Astrocyte of the spinal cord (primary cell): Measurements from ENCODE around the gene TMEFF2.

Experiments
- DNase-seq: peaks from one replicate; pipeline ENCODE4 v3.0.0; 2011; ENCODE audit warnings: low read depth, low spot score
- H3K4me3 ChIP-seq: 2 replicates; pipeline ENCODE4 v1.5.1; 2011; ENCODE audit warnings: low read depth, mild to moderate bottlenecking, low read length, moderate library complexity
- CTCF ChIP-seq: IDR thresholded peaks from 2 replicates; pipeline ENCODE4 v1.5.1; 2012; ENCODE audit warnings: low read depth, mild to moderate bottlenecking, low read length, inconsistent platforms
- in situ Hi-C: cut with HindIII; loops from 2 replicates; pipeline ENCODE4 v1.10.0; 2017; ENCODE audit warnings: low sequenced_read_pairs

TMEFF2 gene

GRCh38 chr2:191965733-191966132 lies 229.0 kb downstream of the TMEFF2 start:
- no peak overlapping the region for H3K4me3 ChIP-seq
- no peak for DNase-seq
- in situ Hi-C loops, result no loop called here
- no peak for TF ChIP-seq CTCF

- in situ Hi-C loops, result no loop called here
- H3K4me3 ChIP-seq, result no peak overlapping the region
- no peak for DNase-seq
- no peak for TF ChIP-seq CTCF
Measured at GRCh38 chr2:191961556-191961955, 233.2 kb downstream of the TMEFF2 start.

GRCh38 chr2:191959209-191959608 lies 235.5 kb downstream of the TMEFF2 start:
- TF ChIP-seq CTCF, result no peak
- in situ Hi-C loops, result no loop called here
- no peak for DNase-seq
- H3K4me3 ChIP-seq, result no peak overlapping the region

- in situ Hi-C loops, result no loop called here
- no peak overlapping the region for H3K4me3 ChIP-seq
- DNase-seq, result no peak
- TF ChIP-seq CTCF, result no peak
Measured at GRCh38 chr2:191957996-191958860, 236.5 kb downstream of the TMEFF2 start.

GRCh38 chr2:191954451-191954850 lies 240.3 kb downstream of the TMEFF2 start:
- DNase-seq, result no peak
- in situ Hi-C loops, result no loop called here
- no peak for TF ChIP-seq CTCF
- H3K4me3 ChIP-seq, result no peak overlapping the region

DNA sequence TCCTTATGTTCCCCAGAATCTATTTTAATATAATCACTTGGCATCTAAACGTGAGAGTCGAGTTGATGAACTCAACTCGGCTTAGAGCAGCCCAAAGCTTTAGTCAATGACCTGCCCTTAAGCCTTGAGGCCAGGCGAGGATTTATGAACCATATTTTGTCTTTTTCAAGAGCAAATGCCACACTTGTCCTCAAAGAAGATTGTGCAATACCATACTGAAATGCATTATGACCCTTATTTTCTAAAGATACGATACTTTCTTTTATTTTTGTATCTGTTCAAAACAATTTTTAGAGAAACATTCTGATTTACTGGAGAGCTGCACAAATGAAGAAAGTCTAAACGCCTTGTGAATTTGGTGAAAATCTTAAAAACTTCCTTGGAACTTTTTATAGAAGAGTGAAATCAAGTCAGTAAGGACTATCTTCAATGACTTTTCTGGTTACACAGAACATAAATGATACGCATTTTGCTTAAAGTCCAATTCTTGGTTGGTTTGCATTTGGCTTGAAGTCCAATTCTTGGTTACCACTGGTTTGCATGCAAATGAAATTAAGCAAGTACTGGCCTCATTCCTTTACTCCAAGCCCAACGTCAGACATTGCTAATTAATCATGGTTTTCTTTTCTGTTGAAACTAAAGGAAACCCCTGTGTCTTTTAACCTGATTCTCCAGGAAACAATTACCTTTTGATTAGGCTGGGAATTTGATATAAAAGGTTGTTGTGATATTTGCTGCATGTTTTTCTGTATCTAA lies 242.0 kb downstream of the TMEFF2 start:
- no peak for DNase-seq
- in situ Hi-C loops, result no loop called here
- no peak for TF ChIP-seq CTCF
- no peak overlapping the region for H3K4me3 ChIP-seq
